GM12878 (cell line): ENCODE measurements around the gene MAGEB1. TPM values are rescaled to one million over a fixed set of nuclear protein-coding genes. Genes with fewer than 3 reads are reported as not detected.

Source experiments
- ATAC-seq: fragments of 200-7000 bp; cut with Tn5 transposase; 3 replicates; pipeline ENCODE4 v1.9.1; 2020; ENCODE audit warnings: mild to moderate bottlenecking, moderate library complexity
- Bru-seq: library from RNA; stranded (reverse); fragments of 400-500 nt; gene quantifications from one replicate; lab custom pipeline; 2021; lab: Mats Ljungman, UMichigan
- BruChase-seq, 2 experiments: library from RNA; stranded (reverse); fragments of 400-500 nt; gene quantifications; one replicate each; lab custom pipeline; 2021; lab: Mats Ljungman, UMichigan
- BruUV-seq: library from RNA; stranded (reverse); fragments of 400-500 nt; replicated peaks from 2 replicates; lab custom pipeline; 2021; lab: Mats Ljungman, UMichigan
- CTCF ChIA-PET: fragments of 300-600 bp; sonication (Branson Sonifier 250); formaldehyde crosslinking; extraction: SDS; loops from one replicate; lab custom pipeline; 2021; ENCODE audit warnings: inconsistent platforms; lab: Yijun Ruan, JAX
- POLR2A ChIA-PET: fragments of 350-600 bp; formaldehyde crosslinking; extraction: SDS; loops from one replicate; lab custom pipeline; 2021; ENCODE audit warnings: inconsistent platforms; lab: Charles Lee
- RAD21 ChIA-PET: fragments of 300-600 bp; sonication (Branson Sonifier 250); formaldehyde crosslinking; loops from one replicate; lab custom pipeline; 2023; ENCODE audit warnings: antibody characterized with exemption; ENCODE audit not compliant: unreplicated experiment; lab: Charles Lee
- SMC1A ChIA-PET: fragments of 300-600 bp; sonication (Branson Sonifier 250); formaldehyde crosslinking; loops from one replicate; lab custom pipeline; 2023; ENCODE audit not compliant: unreplicated experiment, uncharacterized antibody; lab: Charles Lee
- DNase-seq: peaks from one replicate; pipeline ENCODE4 v3.0.0-alpha.2; 2011; ENCODE audit warnings: low read depth, low spot score
- FAIRE-seq: peaks from 3 replicates; lab custom pipeline; 2011; peaks lifted over from hg19 to GRCh38; lab: Jason Lieb, UNC
- H2AFZ ChIP-seq: 2 replicates; pipeline ENCODE4 v1.6.0; 2011; ENCODE audit warnings: low read depth, low read length, control low read depth; ENCODE audit not compliant: control insufficient read depth
- H3K27ac ChIP-seq: 2 replicates; pipeline ENCODE4 v1.5.1; 2011; ENCODE audit warnings: control low read depth; ENCODE audit not compliant: control insufficient read depth, insufficient read depth
- H3K27me3 ChIP-seq, 2 experiments: replicated peaks in 1 of 2; 2 replicates each; pipeline versions ENCODE4 v1.6.0 to v1.6.1; 2011; ENCODE audit warnings: low read length in 1 of 2; ENCODE audit not compliant: control insufficient read depth in 2 of 2, insufficient read depth in 2 of 2
- H3K36me3 ChIP-seq, 2 experiments: 2 replicates each; pipeline ENCODE4 v1.5.1; 2011; ENCODE audit warnings: low read length in 1 of 2; ENCODE audit not compliant: control insufficient read depth in 2 of 2, insufficient read depth in 2 of 2
- H3K4me1 ChIP-seq: 2 replicates; pipeline ENCODE4 v1.6.1; 2011; ENCODE audit warnings: mild to moderate bottlenecking, low read length, moderate library complexity, mixed read lengths; ENCODE audit not compliant: control insufficient read depth, insufficient read depth
- H3K4me2 ChIP-seq: 2 replicates; pipeline ENCODE4 v1.6.0; 2011; ENCODE audit warnings: control low read depth; ENCODE audit not compliant: control insufficient read depth, insufficient read depth
- H3K4me3 ChIP-seq: fragments of 200-600 bp; sonication (generic); 2 replicates; pipeline ENCODE4 v1.5.1; 2016
- H3K79me2 ChIP-seq: 2 replicates; pipeline ENCODE4 v1.6.0; 2011; ENCODE audit warnings: low read length; ENCODE audit not compliant: control insufficient read depth, insufficient read depth
- H3K9ac ChIP-seq: 2 replicates; pipeline ENCODE4 v1.8.0; 2011; ENCODE audit warnings: low read length, control low read depth, mixed read lengths; ENCODE audit not compliant: control insufficient read depth, insufficient read depth
- H3K9me3 ChIP-seq: replicated peaks from 3 replicates; pipeline ENCODE4 v1.5.1; 2011; ENCODE audit warnings: mild to moderate bottlenecking, low read length; ENCODE audit not compliant: control insufficient read depth, insufficient read depth
- H4K20me1 ChIP-seq: 2 replicates; pipeline ENCODE4 v1.6.0; 2011; ENCODE audit not compliant: control insufficient read depth, insufficient read depth
- ATF7 ChIP-seq: fragments of 450-650 bp; IDR thresholded peaks from 2 replicates; pipeline ENCODE4 v1.6.1; 2016; ENCODE audit warnings: low read depth, mild to moderate bottlenecking
- CHD2 ChIP-seq: IDR thresholded peaks from 2 replicates; pipeline ENCODE4 v1.6.1; 2011; ENCODE audit warnings: low read depth, low read length, improper control_type of control experiment, borderline replicate concordance
- E2F4 ChIP-seq: IDR thresholded peaks from 2 replicates; pipeline ENCODE4 v1.6.1; 2012; ENCODE audit warnings: low read depth, low read length, improper control_type of control experiment
- E4F1 ChIP-seq: fragments of 450-650 bp; IDR thresholded peaks from 2 replicates; pipeline ENCODE4 v1.6.1; 2018; ENCODE audit warnings: borderline replicate concordance, mild to moderate bottlenecking; ENCODE audit not compliant: partially characterized antibody
- TCF12 ChIP-seq: IDR thresholded peaks from 2 replicates; pipeline ENCODE4 v1.6.1; 2011; ENCODE audit warnings: low read depth, mild to moderate bottlenecking, low read length
- WGBS: methylation state at CpG from one replicate; pipeline ENCODE4 v1.1.6; 2016; ENCODE audit warnings: low lambda C conversion rate; ENCODE audit not compliant: insufficient replicate concordance, insufficient coverage; ENCODE audit errors: missing lambda C conversion rate; 5-methylcytosine and 5-hydroxymethylcytosine counted together
- in situ Hi-C: fragments of 300-500 bp; cut with MboI; formaldehyde crosslinking; loops from 9 replicates; pipeline ENCODE4 v1.14.3; 2018; ENCODE audit warnings: mixed read lengths
- intact Hi-C: fragments of 100-400 bp; cut with micrococcal nuclease; formaldehyde crosslinking; loops from one replicate; pipeline ENCODE4 v1.14.2; 2022; ENCODE audit not compliant: unreplicated experiment
- long read RNA-seq, 2 experiments: library from polyadenylated mRNA; unstranded; transcript quantifications; one replicate each; pipeline ENCODE4 v2.0.0, GENCODE V29; 2019 to 2020
- polyA minus RNA-seq, 3 experiments: library from RNA; depleted of rRNA, polyadenylated mRNA; stranded (reverse); fragments of >200 nt; gene quantifications; 2 replicates each; pipeline ENCODE4 v1.2.3, GENCODE V29; 2011
- polyA plus RNA-seq, 11 experiments: library from polyadenylated mRNA; depleted of rRNA in 4 of 11; unstranded in 6 of 11; stranded (reverse) in 5 of 11; fragments of >200 nt; fragmentation: Nextera tagmentation in 4 of 11; fragmentation: Illumina TruSeq in 1 of 11; extraction: Ambion mirVana in 4 of 11; extraction: Trizol in 1 of 11; gene quantifications; 1 replicate in 1 of 11; 2 replicates in 10 of 11; pipeline versions ENCODE4 v1.2.1 to v1.2.3, GENCODE V29; 2011 to 2016; ENCODE audit warnings: inconsistent platforms in 2 of 11, missing spikeins in 2 of 11, low read depth in 1 of 11
- total RNA-seq, 4 experiments: library from RNA; depleted of rRNA in 3 of 4; stranded (reverse); fragments of >200 nt in 3 of 4; fragmentation: Illumina TruSeq in 1 of 4; extraction: Trizol in 1 of 4; gene quantifications; 2 replicates each; pipeline versions ENCODE4 v1.2.1 to v1.2.3, GENCODE V29; 2013 to 2021
- TF ChIP-seq, protein P1 (sequence below): fragments of 450-650 bp; IDR thresholded peaks from 2 replicates; pipeline ENCODE4 v1.6.1; 2017; ENCODE audit warnings: borderline replicate concordance
- TF ChIP-seq, protein P2 (sequence below), 3 experiments: IDR thresholded peaks in 2 of 3; conservative IDR thresholded peaks in 1 of 3; 2 replicates each; pipeline ENCODE4 v1.5.1; 2011; ENCODE audit warnings: low read depth in 3 of 3, low read length in 3 of 3, mild to moderate bottlenecking in 3 of 3, control low read depth in 2 of 3, moderate library complexity in 2 of 3, inconsistent platforms in 1 of 3, mixed read lengths in 1 of 3; ENCODE audit not compliant: control insufficient read depth in 2 of 3, insufficient read depth in 1 of 3; ENCODE audit errors: extremely low read depth in 1 of 3
- TF ChIP-seq, protein P3 (sequence below): fragments of 450-650 bp; IDR thresholded peaks from 2 replicates; pipeline ENCODE4 v1.6.1; 2016; ENCODE audit warnings: mild to moderate bottlenecking

MAGEB1 gene, protein sequence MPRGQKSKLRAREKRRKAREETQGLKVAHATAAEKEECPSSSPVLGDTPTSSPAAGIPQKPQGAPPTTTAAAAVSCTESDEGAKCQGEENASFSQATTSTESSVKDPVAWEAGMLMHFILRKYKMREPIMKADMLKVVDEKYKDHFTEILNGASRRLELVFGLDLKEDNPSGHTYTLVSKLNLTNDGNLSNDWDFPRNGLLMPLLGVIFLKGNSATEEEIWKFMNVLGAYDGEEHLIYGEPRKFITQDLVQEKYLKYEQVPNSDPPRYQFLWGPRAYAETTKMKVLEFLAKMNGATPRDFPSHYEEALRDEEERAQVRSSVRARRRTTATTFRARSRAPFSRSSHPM
- not detected in 2 replicates for total RNA-seq (2013; cell fraction: nucleolus; rRNA removed)
- total RNA-seq (2014; rRNA removed) (not detected in 2 replicates), total RNA-seq (2014; rRNA removed; fragmentation: Illumina TruSeq; extraction: Trizol) (not detected in 2 replicates), total RNA-seq (2021) (not detected in 2 replicates), polyA plus RNA-seq (2011; rRNA removed) (0.04 and 0.06 TPM in 2 replicates), polyA plus RNA-seq (2014; fragmentation: Illumina TruSeq; extraction: Trizol) (not detected in 2 replicates), polyA plus RNA-seq (2014; fragmentation: Nextera tagmentation; extraction: Ambion mirVana) (not detected), polyA plus RNA-seq (2014; rRNA removed) (0.06 TPM in 1 of 2 replicates, not detected in the other), polyA plus RNA-seq (2016; fragmentation: Nextera tagmentation; extraction: Ambion mirVana) (not detected), polyA minus RNA-seq (2011; rRNA and poly(A)+ RNA removed) (0.10 TPM in 1 of 2 replicates, not detected in the other), Bru-seq, nascent RNA (percentile 9 among the genes with signal in this experiment), BruChase-seq, experiment 1, labeled RNA remaining after a 6-hour chase (not detected), BruChase-seq, experiment 2, labeled RNA remaining after a 2-hour chase (not detected)
- not detected for polyA plus RNA-seq (2011; ENCODE audit: low read depth)
- polyA plus RNA-seq (2011; cell fraction: cytosol; rRNA removed): 0.07 TPM in 1 of 2 replicates, not detected in the other
- not detected in 2 replicates for polyA plus RNA-seq (2011; cell fraction: nucleus; rRNA removed)
- not detected in 2 replicates for polyA plus RNA-seq (2012)
- not detected in 2 replicates for polyA minus RNA-seq (2011; cell fraction: cytosol; rRNA and poly(A)+ RNA removed)
- polyA minus RNA-seq (2011; cell fraction: nucleus; rRNA and poly(A)+ RNA removed): not detected in 2 replicates
- long read RNA-seq, experiment 1: 0 reads
- long read RNA-seq, experiment 2: 0 reads

DNA sequence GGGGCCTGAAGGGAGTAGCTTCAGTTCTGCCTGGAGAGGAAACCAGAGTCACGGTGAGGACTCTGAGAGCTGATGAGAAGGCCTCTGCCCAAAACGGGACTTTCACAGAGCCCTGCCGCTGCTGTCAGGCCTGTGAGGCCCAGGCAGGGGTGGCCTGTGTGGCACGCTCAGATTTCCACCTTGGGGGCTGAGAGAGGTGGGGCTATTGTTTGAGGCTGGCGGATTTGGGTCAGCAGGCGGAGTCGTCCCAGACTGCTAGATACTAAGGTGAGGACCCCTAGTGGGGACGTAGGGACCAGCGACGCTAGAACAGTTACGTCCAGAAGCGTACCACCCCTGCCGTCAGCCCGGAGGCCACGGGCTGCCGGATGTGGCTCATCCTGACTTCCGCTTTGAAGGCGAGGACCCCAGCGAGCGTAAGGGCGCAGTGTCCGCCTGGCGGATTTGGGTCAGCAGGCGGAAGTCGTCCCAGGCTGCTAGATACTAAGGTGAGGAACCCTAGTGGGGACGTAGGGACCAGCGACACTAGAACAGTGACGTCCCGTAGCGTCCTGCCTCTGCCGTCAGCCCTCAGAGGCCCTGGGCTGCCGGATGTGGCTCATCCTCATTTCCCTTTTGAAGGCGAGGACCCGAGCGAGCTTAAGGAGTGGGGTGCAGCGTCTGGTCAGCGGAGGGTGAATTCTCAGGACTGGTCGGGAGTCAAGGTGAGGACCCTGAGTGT is at the start of gene MAGEB1:
TSS of gene MAGEB1 (plus strand) at position 378 of the 721 bp plus-strand sequence. CDS start 3,348 bp downstream, outside the sequence.
- Histone ChIP-seq H3K36me3 (no peaks in the 10 kb centered on the region), H3K4me3 (no peak within 1 kb of the TSS), H3K27ac (no peak within 1 kb of the TSS), H3K27me3 (no peaks in the 10 kb centered on the region), H3K79me2 (no peaks in the 10 kb centered on the region), H3K4me1 (no peaks in the 10 kb centered on the region), H2AFZ (no peak within 1 kb of the TSS), H3K9ac (no peak within 1 kb of the TSS), H4K20me1 (no peaks in the 10 kb centered on the region), H3K4me2 (no peak within 1 kb of the TSS), H3K9me3 (no peaks in the 10 kb centered on the region)
- no TSS peak for BruUV-seq
- ATAC-seq: peak; percentile 46
- DNase-seq: no peak
- RAD21 ChIA-PET: no interaction called here
- SMC1A ChIA-PET: no interaction called here
- no peak for FAIRE-seq
- POLR2A ChIA-PET: no interaction called here
- TF ChIP-seq, protein P1, sequence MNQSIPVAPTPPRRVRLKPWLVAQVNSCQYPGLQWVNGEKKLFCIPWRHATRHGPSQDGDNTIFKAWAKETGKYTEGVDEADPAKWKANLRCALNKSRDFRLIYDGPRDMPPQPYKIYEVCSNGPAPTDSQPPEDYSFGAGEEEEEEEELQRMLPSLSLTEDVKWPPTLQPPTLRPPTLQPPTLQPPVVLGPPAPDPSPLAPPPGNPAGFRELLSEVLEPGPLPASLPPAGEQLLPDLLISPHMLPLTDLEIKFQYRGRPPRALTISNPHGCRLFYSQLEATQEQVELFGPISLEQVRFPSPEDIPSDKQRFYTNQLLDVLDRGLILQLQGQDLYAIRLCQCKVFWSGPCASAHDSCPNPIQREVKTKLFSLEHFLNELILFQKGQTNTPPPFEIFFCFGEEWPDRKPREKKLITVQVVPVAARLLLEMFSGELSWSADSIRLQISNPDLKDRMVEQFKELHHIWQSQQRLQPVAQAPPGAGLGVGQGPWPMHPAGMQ: no peak
- TF ChIP-seq E4F1: no peak
- TF ChIP-seq CHD2: no peak
- TF ChIP-seq TCF12: no peak
- TF ChIP-seq, protein P2, sequence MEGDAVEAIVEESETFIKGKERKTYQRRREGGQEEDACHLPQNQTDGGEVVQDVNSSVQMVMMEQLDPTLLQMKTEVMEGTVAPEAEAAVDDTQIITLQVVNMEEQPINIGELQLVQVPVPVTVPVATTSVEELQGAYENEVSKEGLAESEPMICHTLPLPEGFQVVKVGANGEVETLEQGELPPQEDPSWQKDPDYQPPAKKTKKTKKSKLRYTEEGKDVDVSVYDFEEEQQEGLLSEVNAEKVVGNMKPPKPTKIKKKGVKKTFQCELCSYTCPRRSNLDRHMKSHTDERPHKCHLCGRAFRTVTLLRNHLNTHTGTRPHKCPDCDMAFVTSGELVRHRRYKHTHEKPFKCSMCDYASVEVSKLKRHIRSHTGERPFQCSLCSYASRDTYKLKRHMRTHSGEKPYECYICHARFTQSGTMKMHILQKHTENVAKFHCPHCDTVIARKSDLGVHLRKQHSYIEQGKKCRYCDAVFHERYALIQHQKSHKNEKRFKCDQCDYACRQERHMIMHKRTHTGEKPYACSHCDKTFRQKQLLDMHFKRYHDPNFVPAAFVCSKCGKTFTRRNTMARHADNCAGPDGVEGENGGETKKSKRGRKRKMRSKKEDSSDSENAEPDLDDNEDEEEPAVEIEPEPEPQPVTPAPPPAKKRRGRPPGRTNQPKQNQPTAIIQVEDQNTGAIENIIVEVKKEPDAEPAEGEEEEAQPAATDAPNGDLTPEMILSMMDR (IDR thresholded peaks at IDR 0.05 in 2 of 3, conservative IDR thresholded peaks at IDR 0.05 in 1 of 3; ENCODE audit: control insufficient read depth in 2 of 3, extremely low read depth in 1 of 3, insufficient read depth in 1 of 3, low read depth in 3 of 3, low read length in 3 of 3): no peak
- TF ChIP-seq, protein P3, sequence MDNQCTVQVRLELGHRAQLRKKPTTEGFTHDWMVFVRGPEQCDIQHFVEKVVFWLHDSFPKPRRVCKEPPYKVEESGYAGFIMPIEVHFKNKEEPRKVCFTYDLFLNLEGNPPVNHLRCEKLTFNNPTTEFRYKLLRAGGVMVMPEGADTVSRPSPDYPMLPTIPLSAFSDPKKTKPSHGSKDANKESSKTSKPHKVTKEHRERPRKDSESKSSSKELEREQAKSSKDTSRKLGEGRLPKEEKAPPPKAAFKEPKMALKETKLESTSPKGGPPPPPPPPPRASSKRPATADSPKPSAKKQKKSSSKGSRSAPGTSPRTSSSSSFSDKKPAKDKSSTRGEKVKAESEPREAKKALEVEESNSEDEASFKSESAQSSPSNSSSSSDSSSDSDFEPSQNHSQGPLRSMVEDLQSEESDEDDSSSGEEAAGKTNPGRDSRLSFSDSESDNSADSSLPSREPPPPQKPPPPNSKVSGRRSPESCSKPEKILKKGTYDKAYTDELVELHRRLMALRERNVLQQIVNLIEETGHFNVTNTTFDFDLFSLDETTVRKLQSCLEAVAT: no peak
- no peak for TF ChIP-seq E2F4
- no peak for TF ChIP-seq ATF7
- intact Hi-C loops: no loop called here
- in situ Hi-C loops: no loop called here
- CTCF ChIA-PET: no interaction called here
- 76% methylated on average over 36 of the region's 38 CpGs for WGBS
